GM12878 (cell line): ENCODE measurements around the gene TBCB. TPM values are rescaled to one million over a fixed set of nuclear protein-coding genes. Genes with fewer than 3 reads are reported as not detected.

Source experiments
- BCL3 ChIP-seq: IDR thresholded peaks from 2 replicates; pipeline ENCODE4 v1.6.1; 2011; ENCODE audit warnings: borderline replicate concordance, low read depth, mild to moderate bottlenecking, moderate library complexity, low read length; ENCODE audit not compliant: insufficient read depth, poor library complexity, severe bottlenecking
- HCFC1 ChIP-seq: fragments of 150-350 bp; IDR thresholded peaks from 2 replicates; pipeline ENCODE4 v1.6.1; 2014; ENCODE audit warnings: low read length
- IKZF1 ChIP-seq: fragments of 450-650 bp; conservative IDR thresholded peaks from 2 replicates; pipeline ENCODE4 v1.6.1; 2017; ENCODE audit warnings: antibody characterized with exemption, mild to moderate bottlenecking
- IKZF2 ChIP-seq, 2 experiments: fragments of 450-650 bp; IDR thresholded peaks; 2 replicates each; pipeline ENCODE4 v1.6.1; 2017; ENCODE audit warnings: mild to moderate bottlenecking in 2 of 2, moderate library complexity in 2 of 2
- IRF4 ChIP-seq: IDR thresholded peaks from 2 replicates; pipeline ENCODE4 v1.6.1; 2011; ENCODE audit warnings: low read depth, low read length
- IRF5 ChIP-seq: fragments of 450-650 bp; IDR thresholded peaks from 2 replicates; pipeline ENCODE4 v1.6.1; 2017; ENCODE audit warnings: borderline replicate concordance
- MAX ChIP-seq: IDR thresholded peaks from 2 replicates; pipeline ENCODE4 v1.6.1; 2012; ENCODE audit warnings: low read depth, low read length, improper control_type of control experiment
- NKRF ChIP-seq: fragments of 450-650 bp; conservative IDR thresholded peaks from 2 replicates; pipeline ENCODE4 v1.6.1; 2017; ENCODE audit warnings: mild to moderate bottlenecking, moderate library complexity
- NR2F1 ChIP-seq: fragments of 450-650 bp; conservative IDR thresholded peaks from 2 replicates; pipeline ENCODE4 v1.6.1; 2017; ENCODE audit warnings: mild to moderate bottlenecking
- PML ChIP-seq: IDR thresholded peaks from 2 replicates; pipeline ENCODE4 v1.6.1; 2012; ENCODE audit warnings: low read length, inconsistent platforms
- POLR2A ChIP-seq: IDR thresholded peaks from 2 replicates; pipeline ENCODE4 v1.6.1; 2011; ENCODE audit warnings: low read depth, mild to moderate bottlenecking, low read length
- RAD51 ChIP-seq: fragments of 450-650 bp; IDR thresholded peaks from 2 replicates; pipeline ENCODE4 v1.6.1; 2016; ENCODE audit warnings: moderate library complexity, mild to moderate bottlenecking, inconsistent platforms
- RUNX3 ChIP-seq: IDR thresholded peaks from 2 replicates; pipeline ENCODE4 v1.6.1; 2012; ENCODE audit warnings: low read length, inconsistent platforms
- SMAD1 ChIP-seq: fragments of 450-650 bp; IDR thresholded peaks from 2 replicates; pipeline ENCODE4 v1.6.1; 2018; ENCODE audit warnings: mild to moderate bottlenecking, low read depth; ENCODE audit not compliant: partially characterized antibody
- SMAD5 ChIP-seq: IDR thresholded peaks from 2 replicates; pipeline ENCODE4 v1.6.1; 2016; ENCODE audit warnings: antibody characterized with exemption, low read depth
- SMARCA5 ChIP-seq: fragments of 450-650 bp; IDR thresholded peaks from 2 replicates; pipeline ENCODE4 v1.6.1; 2017; ENCODE audit warnings: mild to moderate bottlenecking
- SMC3 ChIP-seq: IDR thresholded peaks from 2 replicates; pipeline ENCODE4 v1.6.1; 2011; ENCODE audit warnings: low read length, improper control_type of control experiment, borderline replicate concordance
- SPI1 ChIP-seq: IDR thresholded peaks from 2 replicates; pipeline ENCODE4 v1.6.1; 2011; ENCODE audit warnings: low read depth, mild to moderate bottlenecking, low read length, moderate library complexity, borderline replicate concordance; ENCODE audit not compliant: insufficient read depth
- SREBF2 ChIP-seq: IDR thresholded peaks from 2 replicates; pipeline ENCODE4 v1.6.1; 2012; ENCODE audit warnings: mild to moderate bottlenecking, low read length
- TCF3 ChIP-seq: IDR thresholded peaks from 2 replicates; pipeline ENCODE4 v1.6.1; 2012; ENCODE audit warnings: low read depth, mild to moderate bottlenecking, low read length, borderline replicate concordance; ENCODE audit not compliant: insufficient read depth
- YBX1 ChIP-seq: fragments of 450-650 bp; IDR thresholded peaks from 2 replicates; pipeline ENCODE4 v1.6.1; 2016; ENCODE audit warnings: antibody characterized with exemption
- ZBTB4 ChIP-seq: fragments of 450-650 bp; formaldehyde crosslinking; IDR thresholded peaks from 2 replicates; pipeline ENCODE4 v1.4.0; 2022; ENCODE audit warnings: mild to moderate bottlenecking, moderate library complexity
- ZNF384 ChIP-seq: IDR thresholded peaks from 2 replicates; pipeline ENCODE4 v1.6.1; 2012; ENCODE audit warnings: low read depth, mild to moderate bottlenecking, low read length, improper control_type of control experiment, borderline replicate concordance
- polyA plus RNA-seq, 11 experiments: library from polyadenylated mRNA; depleted of rRNA in 4 of 11; unstranded in 6 of 11; stranded (reverse) in 5 of 11; fragments of >200 nt; fragmentation: Nextera tagmentation in 4 of 11; fragmentation: Illumina TruSeq in 1 of 11; extraction: Ambion mirVana in 4 of 11; extraction: Trizol in 1 of 11; gene quantifications; 1 replicate in 1 of 11; 2 replicates in 10 of 11; pipeline versions ENCODE4 v1.2.1 to v1.2.3, GENCODE V29; 2011 to 2016; ENCODE audit warnings: inconsistent platforms in 2 of 11, missing spikeins in 2 of 11, low read depth in 1 of 11
- total RNA-seq, 4 experiments: library from RNA; depleted of rRNA in 3 of 4; stranded (reverse); fragments of >200 nt in 3 of 4; fragmentation: Illumina TruSeq in 1 of 4; extraction: Trizol in 1 of 4; gene quantifications; 2 replicates each; pipeline versions ENCODE4 v1.2.1 to v1.2.3, GENCODE V29; 2013 to 2021

The TBCB gene
- total and polyA plus RNA-seq, 10 of the 15 experiments (the other 5 are each of a cell fraction or from before 2014, with no cell fraction given), result 9.4 to 193 (median 126) TPM

- TF ChIP-seq NKRF, result peak; percentile 51; the same call in 1 of the 2 replicates
- TF ChIP-seq BCL3, result peak; percentile 57
- 0 out of 2 replicates have a peak, but pooled peaks have one; percentile 28 for TF ChIP-seq IRF4
- peak; percentile 66 for TF ChIP-seq SMAD5
- TF ChIP-seq NR2F1, result peak; percentile 58; the same call in 1 of the 2 replicates
- TF ChIP-seq SMARCA5, result no peak
- no peak for TF ChIP-seq YBX1
- peak; percentile 67 for TF ChIP-seq TCF3
- no peak for TF ChIP-seq SPI1
- TF ChIP-seq MAX, result peak; percentile 73; the same call in 1 of the 2 replicates
- peak; percentile 80 for TF ChIP-seq POLR2A
- TF ChIP-seq SMAD1, result no peak
- TF ChIP-seq PML, result peak; percentile 56; the same call in 1 of the 2 replicates
- TF ChIP-seq IRF5, result no peak
- peak; percentile 59 for TF ChIP-seq HCFC1
- TF ChIP-seq SMC3, result no peak
- peak in 1 of 2 experiments; percentile 52; a peak in 3 of 4 replicates for TF ChIP-seq IKZF2 (IDR thresholded peaks at IDR 0.05)
- no peak for TF ChIP-seq ZBTB4 (CRISPR knock-in tag)
- peak; percentile 95 for TF ChIP-seq IKZF1
- TF ChIP-seq ZNF384, result no peak
- no peak for TF ChIP-seq RAD51
- peak; percentile 70 for TF ChIP-seq RUNX3
- TF ChIP-seq SREBF2, result no peak
Observed at GRCh38 chr19:36139473-36140303, 24.4 kb downstream of the TBCB start, which contains the start of gene CAPNS1 (continued).
